ENCODE measurements around the gene GMPR.

- no peak for TF ChIP-seq CTCF (optimal IDR thresholded peaks at IDR 0.05 in 1 of 3, IDR thresholded peaks at IDR 0.05 in 1 of 3, conservative IDR thresholded peaks at IDR 0.05 in 1 of 3; ENCODE audit: extremely low read depth in 1 of 3, insufficient read depth in 2 of 3, low read length in 3 of 3)
- TF ChIP-seq EZH2 (IDR thresholded peaks at IDR 0.05; ENCODE audit: low read length): no peak
Measured at GRCh38 chr6:16296061-16296670, 57.8 kb downstream of the GMPR start.

All from keratinocyte (primary cell).